T1000 (cell line): ENCODE data around the gene LMX1A.

ENCODE experiments used
- DNase-seq: peaks from one replicate; lab custom pipeline; 2025; ENCODE audit warnings: mixed read lengths; lab: John Stamatoyannopoulos, UW

The LMX1A gene

GRCh38 chr1:165355977-165356811 is at the start of gene LMX1A:
TSS of gene LMX1A (minus strand) at chr1:165356715. CDS start at chr1:165355559, 1,156 bp downstream.
- no peak for DNase-seq

GRCh38 chr1:165403835-165404482 is 47.4 kb upstream of the LMX1A start:
- no peak for DNase-seq

- no peak for DNase-seq
Observed at GRCh38 chr1:165402517-165403111, 46.1 kb upstream of the LMX1A start.

- DNase-seq: no peak
Observed at GRCh38 chr1:165397944-165398343, 41.4 kb upstream of the LMX1A start.

- DNase-seq: no peak
Observed at GRCh38 chr1:165395901-165396300, 39.4 kb upstream of the LMX1A start.

GRCh38 chr1:165395478-165395877 is 39.0 kb upstream of the LMX1A start:
- no peak for DNase-seq

- DNase-seq: peak; percentile 79
Observed at GRCh38 chr1:165392634-165393571, 36.4 kb upstream of the LMX1A start.

GRCh38 chr1:165389609-165390008 is 33.1 kb upstream of the LMX1A start:
- DNase-seq: no peak

- no peak for DNase-seq
Observed at GRCh38 chr1:165387961-165388360, 31.4 kb upstream of the LMX1A start.

GRCh38 chr1:165387505-165387904 is 31.0 kb upstream of the LMX1A start:
- DNase-seq: no peak

- no peak for DNase-seq
Observed at GRCh38 chr1:165383599-165384405, 27.3 kb upstream of the LMX1A start.

GRCh38 chr1:165383067-165383466 is 26.6 kb upstream of the LMX1A start:
- DNase-seq: no peak

- no peak for DNase-seq
Observed at GRCh38 chr1:165381745-165382505, 25.4 kb upstream of the LMX1A start.

GRCh38 chr1:165376811-165377311 is 20.3 kb upstream of the LMX1A start:
- DNase-seq: no peak

GRCh38 chr1:165376041-165376810 is 19.7 kb upstream of the LMX1A start:
- no peak for DNase-seq

GRCh38 chr1:165375623-165376022 is 19.1 kb upstream of the LMX1A start:
- DNase-seq: no peak

GRCh38 chr1:165371588-165372225 is 15.2 kb upstream of the LMX1A start:
- DNase-seq: no peak

- no peak for DNase-seq
Observed at GRCh38 chr1:165369255-165369848, 12.8 kb upstream of the LMX1A start.
